Activated T-cell treated with anti-CD3 and anti-CD28 coated beads, Interleukin-2, amount 50 U/mL, for 24 hours (primary cell): ENCODE data around the gene THADA.

Source experiments
- DNase-seq: peaks from one replicate; pipeline ENCODE4 v3.0.0-alpha.2; 2020
- H3K27ac Mint-ChIP-seq: 2 replicates; pipeline ENCODE4 v1.8.0; 2020; ENCODE audit warnings: mild to moderate bottlenecking, mixed read lengths
- H3K27me3 Mint-ChIP-seq: 2 replicates; pipeline ENCODE4 v1.8.0; 2020; ENCODE audit warnings: mixed read lengths
- H3K36me3 Mint-ChIP-seq: 2 replicates; pipeline ENCODE4 v1.8.0; 2020; ENCODE audit warnings: low read depth, mixed read lengths
- H3K4me1 Mint-ChIP-seq: 2 replicates; pipeline ENCODE4 v1.8.0; 2020; ENCODE audit warnings: low read depth, mixed read lengths
- H3K4me3 Mint-ChIP-seq: 2 replicates; pipeline ENCODE4 v1.8.0; 2020; ENCODE audit warnings: mild to moderate bottlenecking, moderate library complexity, mixed read lengths
- H3K9me3 Mint-ChIP-seq: 2 replicates; pipeline ENCODE4 v1.8.0; 2020; ENCODE audit warnings: mixed read lengths

The THADA gene

GRCh38 chr2:43215673-43216255 is 380.1 kb downstream of the THADA start:
- Mint-ChIP-seq H3K4me1 (peaks cover 50% of the 10 kb centered on the region), H3K27ac (no peak overlapping the region), H3K4me3 (no peak overlapping the region), H3K36me3 (peaks cover 5% of the 10 kb centered on the region), H3K9me3 (no peaks in the 10 kb centered on the region), H3K27me3 (no peaks in the 10 kb centered on the region)
- no peak for DNase-seq

- Mint-ChIP-seq H3K27ac (no peak overlapping the region), H3K4me3 (no peak overlapping the region), H3K9me3 (no peaks in the 10 kb centered on the region), H3K36me3 (no peaks in the 10 kb centered on the region), H3K27me3 (no peaks in the 10 kb centered on the region), H3K4me1 (peaks cover 44% of the 10 kb centered on the region)
- no peak for DNase-seq
Observed at GRCh38 chr2:43214253-43214652, 381.6 kb downstream of the THADA start.

- H3K36me3 Mint-ChIP-seq: no peaks in the 10 kb centered on the region
- H3K9me3 Mint-ChIP-seq: no peaks in the 10 kb centered on the region
- H3K4me3 Mint-ChIP-seq: no peak overlapping the region
- H3K27ac Mint-ChIP-seq: no peak overlapping the region
- H3K4me1 Mint-ChIP-seq: peaks cover 32% of the 10 kb centered on the region
- no peaks in the 10 kb centered on the region for H3K27me3 Mint-ChIP-seq
- no peak for DNase-seq
Observed at GRCh38 chr2:43212931-43213330, 382.9 kb downstream of the THADA start.

- Mint-ChIP-seq H3K4me1 (peaks cover 31% of the 10 kb centered on the region), H3K9me3 (no peaks in the 10 kb centered on the region), H3K27ac (no peak overlapping the region), H3K36me3 (no peaks in the 10 kb centered on the region), H3K4me3 (no peak overlapping the region), H3K27me3 (no peaks in the 10 kb centered on the region)
- DNase-seq: no peak
Observed at GRCh38 chr2:43212216-43212835, 383.5 kb downstream of the THADA start.

- no peak overlapping the region for H3K27ac Mint-ChIP-seq
- H3K4me1 Mint-ChIP-seq: peaks cover 32% of the 10 kb centered on the region
- no peaks in the 10 kb centered on the region for H3K9me3 Mint-ChIP-seq
- H3K4me3 Mint-ChIP-seq: no peak overlapping the region
- DNase-seq: no peak
- H3K36me3 Mint-ChIP-seq: no peaks in the 10 kb centered on the region
- no peaks in the 10 kb centered on the region for H3K27me3 Mint-ChIP-seq
Observed at GRCh38 chr2:43210467-43211303, 385.2 kb downstream of the THADA start.

GRCh38 chr2:43210125-43210466 is 385.7 kb downstream of the THADA start:
- Mint-ChIP-seq H3K4me3 (no peak overlapping the region), H3K27ac (peak overlapping the region; percentile 44), H3K4me1 (peaks cover 32% of the 10 kb centered on the region), H3K36me3 (no peaks in the 10 kb centered on the region), H3K27me3 (no peaks in the 10 kb centered on the region), H3K9me3 (no peaks in the 10 kb centered on the region)
- DNase-seq: no peak

- Mint-ChIP-seq H3K27me3 (no peaks in the 10 kb centered on the region), H3K36me3 (no peaks in the 10 kb centered on the region), H3K27ac (no peak overlapping the region), H3K9me3 (no peaks in the 10 kb centered on the region), H3K4me3 (no peak overlapping the region), H3K4me1 (peaks cover 34% of the 10 kb centered on the region)
- DNase-seq: no peak
Observed at GRCh38 chr2:43209204-43209717, 386.6 kb downstream of the THADA start.

- no peak for DNase-seq
- H3K27ac Mint-ChIP-seq: no peak overlapping the region
- no peaks in the 10 kb centered on the region for H3K9me3 Mint-ChIP-seq
- no peaks in the 10 kb centered on the region for H3K27me3 Mint-ChIP-seq
- H3K36me3 Mint-ChIP-seq: no peaks in the 10 kb centered on the region
- no peak overlapping the region for H3K4me3 Mint-ChIP-seq
- peaks cover 30% of the 10 kb centered on the region for H3K4me1 Mint-ChIP-seq
Observed at GRCh38 chr2:43207553-43208300, 388.1 kb downstream of the THADA start.

- H3K4me3 Mint-ChIP-seq: no peak overlapping the region
- H3K27me3 Mint-ChIP-seq: no peaks in the 10 kb centered on the region
- no peak for DNase-seq
- peaks cover 26% of the 10 kb centered on the region for H3K4me1 Mint-ChIP-seq
- no peak overlapping the region for H3K27ac Mint-ChIP-seq
- H3K9me3 Mint-ChIP-seq: no peaks in the 10 kb centered on the region
- no peaks in the 10 kb centered on the region for H3K36me3 Mint-ChIP-seq
Observed at GRCh38 chr2:43206602-43207001, 389.2 kb downstream of the THADA start.

- no peak overlapping the region for H3K4me3 Mint-ChIP-seq
- DNase-seq: no peak
- H3K36me3 Mint-ChIP-seq: no peaks in the 10 kb centered on the region
- H3K4me1 Mint-ChIP-seq: peaks cover 25% of the 10 kb centered on the region
- no peak overlapping the region for H3K27ac Mint-ChIP-seq
- H3K9me3 Mint-ChIP-seq: no peaks in the 10 kb centered on the region
- no peaks in the 10 kb centered on the region for H3K27me3 Mint-ChIP-seq
Observed at GRCh38 chr2:43203373-43203772, 392.5 kb downstream of the THADA start.

GRCh38 chr2:43202289-43202688 is 393.5 kb downstream of the THADA start:
- H3K9me3 Mint-ChIP-seq: no peaks in the 10 kb centered on the region
- H3K27ac Mint-ChIP-seq: no peak overlapping the region
- no peak overlapping the region for H3K4me3 Mint-ChIP-seq
- peaks cover 22% of the 10 kb centered on the region for H3K4me1 Mint-ChIP-seq
- DNase-seq: no peak
- H3K36me3 Mint-ChIP-seq: no peaks in the 10 kb centered on the region
- no peaks in the 10 kb centered on the region for H3K27me3 Mint-ChIP-seq

GRCh38 chr2:43201497-43201896 is 394.3 kb downstream of the THADA start:
- peaks cover 28% of the 10 kb centered on the region for H3K4me1 Mint-ChIP-seq
- H3K4me3 Mint-ChIP-seq: no peak overlapping the region
- H3K36me3 Mint-ChIP-seq: no peaks in the 10 kb centered on the region
- no peak overlapping the region for H3K27ac Mint-ChIP-seq
- DNase-seq: no peak
- peaks cover 1% of the 10 kb centered on the region for H3K9me3 Mint-ChIP-seq
- H3K27me3 Mint-ChIP-seq: no peaks in the 10 kb centered on the region

GRCh38 chr2:43201016-43201415 is 394.8 kb downstream of the THADA start:
- Mint-ChIP-seq H3K9me3 (peaks cover 2% of the 10 kb centered on the region), H3K27ac (no peak overlapping the region), H3K36me3 (no peaks in the 10 kb centered on the region), H3K4me1 (peaks cover 30% of the 10 kb centered on the region), H3K4me3 (no peak overlapping the region), H3K27me3 (no peaks in the 10 kb centered on the region)
- DNase-seq: no peak
